Uterus (tissue), 2 donors: ENCODE measurements around the gene KHDC3L.

Experiments
- POLR2A ChIP-seq, 2 donors: fragments of 450-650 bp; IDR thresholded peaks; one replicate each; pipeline ENCODE4 v1.6.1; 2016; ENCODE audit warnings: antibody characterized with exemption in 2 of 2, mild to moderate bottlenecking in 1 of 2, moderate library complexity in 1 of 2
- TF ChIP-seq, protein P1 (sequence below), 4 experiments: fragments of 200-600 bp in 2 of 4; fragments of 450-650 bp in 2 of 4; sonication (generic) in 2 of 4; IDR thresholded peaks; one replicate each; pipeline ENCODE4 v1.5.1; 2016 to 2019; ENCODE audit warnings: antibody characterized with exemption in 4 of 4, mild to moderate bottlenecking in 2 of 4, moderate library complexity in 1 of 4

DNA sequence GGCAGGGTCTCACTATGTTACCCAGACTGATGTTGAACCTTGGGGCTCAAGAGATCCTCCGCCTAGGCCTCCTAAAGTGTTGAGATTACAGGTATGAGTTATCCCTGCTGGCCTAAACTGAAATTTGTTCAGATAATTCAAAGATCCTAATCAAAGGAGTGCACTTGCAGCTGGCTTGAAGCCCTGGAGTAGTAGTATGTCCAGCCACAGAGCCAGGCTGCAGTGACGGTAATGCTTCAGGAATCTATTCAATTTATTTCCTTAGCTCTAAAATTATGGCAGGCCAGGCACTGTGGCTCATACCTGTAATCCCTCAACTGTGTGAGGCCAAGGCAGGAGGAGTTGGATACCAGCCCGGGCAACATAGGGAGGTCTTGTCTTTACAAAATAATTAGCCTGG is 30.8 kb downstream of the KHDC3L start:
- TF ChIP-seq, protein P1, sequence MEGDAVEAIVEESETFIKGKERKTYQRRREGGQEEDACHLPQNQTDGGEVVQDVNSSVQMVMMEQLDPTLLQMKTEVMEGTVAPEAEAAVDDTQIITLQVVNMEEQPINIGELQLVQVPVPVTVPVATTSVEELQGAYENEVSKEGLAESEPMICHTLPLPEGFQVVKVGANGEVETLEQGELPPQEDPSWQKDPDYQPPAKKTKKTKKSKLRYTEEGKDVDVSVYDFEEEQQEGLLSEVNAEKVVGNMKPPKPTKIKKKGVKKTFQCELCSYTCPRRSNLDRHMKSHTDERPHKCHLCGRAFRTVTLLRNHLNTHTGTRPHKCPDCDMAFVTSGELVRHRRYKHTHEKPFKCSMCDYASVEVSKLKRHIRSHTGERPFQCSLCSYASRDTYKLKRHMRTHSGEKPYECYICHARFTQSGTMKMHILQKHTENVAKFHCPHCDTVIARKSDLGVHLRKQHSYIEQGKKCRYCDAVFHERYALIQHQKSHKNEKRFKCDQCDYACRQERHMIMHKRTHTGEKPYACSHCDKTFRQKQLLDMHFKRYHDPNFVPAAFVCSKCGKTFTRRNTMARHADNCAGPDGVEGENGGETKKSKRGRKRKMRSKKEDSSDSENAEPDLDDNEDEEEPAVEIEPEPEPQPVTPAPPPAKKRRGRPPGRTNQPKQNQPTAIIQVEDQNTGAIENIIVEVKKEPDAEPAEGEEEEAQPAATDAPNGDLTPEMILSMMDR (IDR thresholded peaks at IDR 0.05), result no peak
- no peak for TF ChIP-seq POLR2A (IDR thresholded peaks at IDR 0.05)
